Neural progenitor cell (in vitro differentiated cells): ENCODE measurements around the gene MPPED2. TPM values are rescaled to one million over a fixed set of nuclear protein-coding genes. Genes with fewer than 3 reads are reported as not detected.
A peak's percentile ranks its signal among the peaks of the same experiment; 100 is the strongest.

Experiments
- DNase-seq: peaks from one replicate; pipeline ENCODE4 v3.0.0-alpha.2; 2016; ENCODE audit warnings: low spot score
- H2AFZ ChIP-seq: fragments of 200-600 bp; sonication (generic); replicated peaks from 2 replicates; pipeline ENCODE4 v1.6.1; 2016; ENCODE audit warnings: antibody characterized with exemption
- H3F3A ChIP-seq: fragments of 200-600 bp; sonication (generic); 2 replicates; pipeline ENCODE4 v1.6.1; 2016; ENCODE audit warnings: antibody characterized with exemption, low read depth
- H3K27ac ChIP-seq: fragments of 200-600 bp; sonication (generic); 2 replicates; pipeline ENCODE4 v1.5.1; 2016; ENCODE audit warnings: mild to moderate bottlenecking
- H3K27me3 ChIP-seq: fragments of 200-600 bp; sonication (generic); 2 replicates; pipeline ENCODE4 v1.6.1; 2016; ENCODE audit warnings: mild to moderate bottlenecking, moderate library complexity
- H3K36me3 ChIP-seq: fragments of 200-600 bp; sonication (generic); 2 replicates; pipeline ENCODE4 v1.5.1; 2016
- H3K4me1 ChIP-seq: fragments of 200-600 bp; sonication (generic); 2 replicates; pipeline ENCODE4 v1.6.1; 2016; ENCODE audit warnings: mixed run types
- H3K4me2 ChIP-seq: fragments of 200-600 bp; sonication (generic); 2 replicates; pipeline ENCODE4 v1.6.1; 2016
- H3K4me3 ChIP-seq: fragments of 200-600 bp; sonication (generic); 2 replicates; pipeline ENCODE4 v1.5.1; 2016
- H3K79me2 ChIP-seq: fragments of 200-600 bp; sonication (generic); 2 replicates; pipeline ENCODE4 v1.6.1; 2016; ENCODE audit warnings: low read depth
- H3K9ac ChIP-seq: fragments of 200-600 bp; sonication (generic); 2 replicates; pipeline ENCODE4 v1.6.1; 2016
- H3K9me3 ChIP-seq: fragments of 200-600 bp; sonication (generic); 2 replicates; pipeline ENCODE4 v1.5.1; 2016; ENCODE audit warnings: low read depth
- H4K20me1 ChIP-seq: fragments of 200-600 bp; sonication (generic); 2 replicates; pipeline ENCODE4 v1.6.1; 2016; ENCODE audit warnings: low read depth
- H3K27ac Mint-ChIP-seq: 3 replicates; pipeline ENCODE4 v1.8.0; 2021; ENCODE audit warnings: mixed read lengths
- H3K27me3 Mint-ChIP-seq: 2 replicates; pipeline ENCODE4 v1.8.0; 2022; ENCODE audit warnings: low read depth, mild to moderate bottlenecking, inconsistent platforms, moderate library complexity, mixed read lengths; ENCODE audit not compliant: insufficient read depth
- H3K36me3 Mint-ChIP-seq: 3 replicates; pipeline ENCODE4 v1.8.0; 2021; ENCODE audit warnings: mixed read lengths
- H3K4me1 Mint-ChIP-seq: 3 replicates; pipeline ENCODE4 v1.8.0; 2021; ENCODE audit warnings: mixed read lengths
- H3K4me3 Mint-ChIP-seq: 3 replicates; pipeline ENCODE4 v1.8.0; 2021; ENCODE audit warnings: mild to moderate bottlenecking, moderate library complexity, mixed read lengths
- H3K9me3 Mint-ChIP-seq: 3 replicates; pipeline ENCODE4 v1.8.0; 2020; ENCODE audit warnings: mixed read lengths
- EZH2 ChIP-seq: fragments of 200-600 bp; sonication (generic); IDR thresholded peaks from 2 replicates; pipeline ENCODE4 v1.6.1; 2017; ENCODE audit warnings: antibody characterized with exemption, mild to moderate bottlenecking, moderate library complexity
- EZH2phosphoT487 ChIP-seq: fragments of 200-600 bp; sonication (generic); IDR thresholded peaks from 2 replicates; pipeline ENCODE4 v1.6.1; 2017; ENCODE audit warnings: antibody characterized with exemption
- total RNA-seq: library from RNA; depleted of rRNA; stranded (reverse); fragments of >200 nt; gene quantifications from 2 replicates; pipeline ENCODE4 v1.2.3, GENCODE V29; 2015; ENCODE audit warnings: low replicate concordance
- TF ChIP-seq, protein P1 (sequence below): fragments of 200-600 bp; sonication (generic); IDR thresholded peaks from 2 replicates; pipeline ENCODE4 v1.5.1; 2017; ENCODE audit warnings: antibody characterized with exemption, mild to moderate bottlenecking

MPPED2 gene
- total RNA-seq, 1 donor from 2014 or later: 3.4 TPM

DNA sequence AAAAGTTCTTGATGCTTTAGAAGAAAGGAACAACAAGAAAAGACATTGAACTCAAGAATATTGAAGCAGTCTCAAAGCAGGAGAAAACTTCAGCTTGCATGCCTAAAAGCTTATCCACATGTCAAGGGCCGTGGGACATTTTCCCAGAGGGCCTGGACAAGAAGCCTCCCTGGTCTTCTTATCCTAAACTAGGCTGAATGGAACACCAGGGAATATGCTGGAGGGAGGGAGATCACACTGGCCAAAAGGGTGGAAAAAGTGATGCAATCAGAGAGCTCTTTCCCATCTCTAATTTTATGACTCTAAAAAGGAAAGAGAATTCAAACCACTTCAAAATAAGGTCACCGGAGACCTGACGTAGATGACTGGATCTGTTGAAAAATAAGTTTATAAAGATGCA is 107.2 kb downstream of the MPPED2 start:
- H2AFZ ChIP-seq: no peak overlapping the region
- H3K27me3 ChIP-seq: no peaks in the 10 kb centered on the region
- peaks cover 3% of the 10 kb centered on the region for H3K27me3 Mint-ChIP-seq
- TF ChIP-seq, protein P1, sequence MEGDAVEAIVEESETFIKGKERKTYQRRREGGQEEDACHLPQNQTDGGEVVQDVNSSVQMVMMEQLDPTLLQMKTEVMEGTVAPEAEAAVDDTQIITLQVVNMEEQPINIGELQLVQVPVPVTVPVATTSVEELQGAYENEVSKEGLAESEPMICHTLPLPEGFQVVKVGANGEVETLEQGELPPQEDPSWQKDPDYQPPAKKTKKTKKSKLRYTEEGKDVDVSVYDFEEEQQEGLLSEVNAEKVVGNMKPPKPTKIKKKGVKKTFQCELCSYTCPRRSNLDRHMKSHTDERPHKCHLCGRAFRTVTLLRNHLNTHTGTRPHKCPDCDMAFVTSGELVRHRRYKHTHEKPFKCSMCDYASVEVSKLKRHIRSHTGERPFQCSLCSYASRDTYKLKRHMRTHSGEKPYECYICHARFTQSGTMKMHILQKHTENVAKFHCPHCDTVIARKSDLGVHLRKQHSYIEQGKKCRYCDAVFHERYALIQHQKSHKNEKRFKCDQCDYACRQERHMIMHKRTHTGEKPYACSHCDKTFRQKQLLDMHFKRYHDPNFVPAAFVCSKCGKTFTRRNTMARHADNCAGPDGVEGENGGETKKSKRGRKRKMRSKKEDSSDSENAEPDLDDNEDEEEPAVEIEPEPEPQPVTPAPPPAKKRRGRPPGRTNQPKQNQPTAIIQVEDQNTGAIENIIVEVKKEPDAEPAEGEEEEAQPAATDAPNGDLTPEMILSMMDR: no peak
- TF ChIP-seq EZH2phosphoT487 (no peak), EZH2 (no peak)
- H3K36me3 Mint-ChIP-seq: no peaks in the 10 kb centered on the region
- no peaks in the 10 kb centered on the region for H3K79me2 ChIP-seq
- H3K4me1 ChIP-seq: peaks cover 49% of the 10 kb centered on the region
- no peak overlapping the region for H3K9ac ChIP-seq
- peak overlapping the region; percentile 72 for H3K4me3 Mint-ChIP-seq
- H3F3A ChIP-seq: peaks cover 11% of the 10 kb centered on the region
- H3K4me3 ChIP-seq: no peak overlapping the region
- H3K27ac ChIP-seq: peak overlapping the region; percentile 30
- no peaks in the 10 kb centered on the region for H3K9me3 ChIP-seq
- peak overlapping the region; percentile 65 for H3K4me2 ChIP-seq
- DNase-seq: peak; percentile 16
- peaks cover 36% of the 10 kb centered on the region for H3K4me1 Mint-ChIP-seq
- H3K27ac Mint-ChIP-seq: peak overlapping the region; percentile 36
- no peaks in the 10 kb centered on the region for H4K20me1 ChIP-seq
- H3K36me3 ChIP-seq: no peaks in the 10 kb centered on the region
- no peaks in the 10 kb centered on the region for H3K9me3 Mint-ChIP-seq

GRCh38 chr11:30477061-30477460 is 109.1 kb downstream of the MPPED2 start:
- Histone ChIP-seq H3K9me3 (no peaks in the 10 kb centered on the region), H3F3A (peaks cover 11% of the 10 kb centered on the region), H3K4me1 (peaks cover 42% of the 10 kb centered on the region), H3K36me3 (no peaks in the 10 kb centered on the region), H4K20me1 (no peaks in the 10 kb centered on the region), H3K27me3 (no peaks in the 10 kb centered on the region), H3K79me2 (no peaks in the 10 kb centered on the region), H2AFZ (no peak overlapping the region), H3K27ac (no peak overlapping the region), H3K9ac (no peak overlapping the region), H3K4me2 (no peak overlapping the region), H3K4me3 (no peak overlapping the region)
- Mint-ChIP-seq H3K36me3 (no peaks in the 10 kb centered on the region), H3K27me3 (peaks cover 3% of the 10 kb centered on the region), H3K27ac (no peak overlapping the region), H3K4me3 (no peak overlapping the region), H3K9me3 (no peaks in the 10 kb centered on the region), H3K4me1 (peaks cover 36% of the 10 kb centered on the region)
- no peak for TF ChIP-seq EZH2
- TF ChIP-seq, protein P1: no peak
- TF ChIP-seq EZH2phosphoT487: no peak
- DNase-seq: no peak

DNA sequence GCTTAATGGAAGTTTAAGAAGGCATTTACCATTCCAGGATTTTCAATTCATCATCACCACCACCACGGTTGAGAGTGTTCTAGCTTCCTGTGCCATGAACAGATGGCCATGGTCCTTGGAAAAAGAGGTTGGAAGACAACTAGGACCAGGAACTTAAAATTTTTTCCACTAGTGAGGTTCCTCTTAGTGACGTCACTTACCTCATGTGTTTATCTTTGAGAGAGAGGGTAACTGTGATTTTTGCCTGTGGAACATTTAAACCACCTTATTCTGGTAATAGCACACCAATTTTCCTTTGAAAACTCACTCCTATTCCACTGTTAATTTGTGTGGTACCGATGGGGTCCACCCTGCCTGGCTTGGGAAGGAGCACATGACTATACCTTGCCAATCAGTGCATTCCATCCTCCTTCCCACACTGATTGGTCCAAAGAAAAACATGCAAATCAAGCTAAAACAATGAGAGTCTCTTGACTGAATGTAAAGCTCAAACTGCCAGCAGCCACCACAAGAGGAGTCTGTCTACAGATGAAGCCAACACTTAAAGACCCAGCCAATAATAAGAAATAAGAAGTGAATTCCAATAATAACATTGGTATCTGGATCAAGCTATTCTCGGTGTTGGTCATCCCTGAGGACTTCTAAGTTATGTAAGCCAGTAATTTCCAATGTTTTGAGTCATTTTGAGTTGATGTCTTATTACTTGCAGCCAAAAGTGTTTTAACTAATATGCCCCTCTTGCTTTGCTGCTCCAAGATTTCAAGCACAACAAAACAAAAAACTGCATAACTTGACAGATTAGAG is 111.8 kb downstream of the MPPED2 start:
- Histone ChIP-seq H3K9ac (no peak overlapping the region), H3K79me2 (no peaks in the 10 kb centered on the region), H3K9me3 (no peaks in the 10 kb centered on the region), H4K20me1 (no peaks in the 10 kb centered on the region), H3K4me1 (peaks cover 17% of the 10 kb centered on the region), H3K27me3 (no peaks in the 10 kb centered on the region), H3K36me3 (no peaks in the 10 kb centered on the region), H3K4me3 (no peak overlapping the region), H3K27ac (no peak overlapping the region), H2AFZ (no peak overlapping the region), H3K4me2 (no peak overlapping the region), H3F3A (no peaks in the 10 kb centered on the region)
- TF ChIP-seq, protein P1: no peak
- TF ChIP-seq EZH2: no peak
- no peak for TF ChIP-seq EZH2phosphoT487
- Mint-ChIP-seq H3K9me3 (no peaks in the 10 kb centered on the region), H3K27ac (no peak overlapping the region), H3K4me3 (no peak overlapping the region), H3K4me1 (peaks cover 13% of the 10 kb centered on the region), H3K27me3 (peaks cover 3% of the 10 kb centered on the region), H3K36me3 (no peaks in the 10 kb centered on the region)
- DNase-seq: no peak
